Hippocampal formation (tissue), 2 donors: ENCODE data around the gene RHOB.
"Not testable (repeated sequence)": the region's sequence is repeated elsewhere in the genome, so short reads cannot be mapped to it uniquely, and the experiment has no call there.

Source experiments
- DNase-seq, 2 donors: peaks; one replicate each; lab custom pipeline; 2025; lab: John Stamatoyannopoulos, UW

RHOB gene

DNA sequence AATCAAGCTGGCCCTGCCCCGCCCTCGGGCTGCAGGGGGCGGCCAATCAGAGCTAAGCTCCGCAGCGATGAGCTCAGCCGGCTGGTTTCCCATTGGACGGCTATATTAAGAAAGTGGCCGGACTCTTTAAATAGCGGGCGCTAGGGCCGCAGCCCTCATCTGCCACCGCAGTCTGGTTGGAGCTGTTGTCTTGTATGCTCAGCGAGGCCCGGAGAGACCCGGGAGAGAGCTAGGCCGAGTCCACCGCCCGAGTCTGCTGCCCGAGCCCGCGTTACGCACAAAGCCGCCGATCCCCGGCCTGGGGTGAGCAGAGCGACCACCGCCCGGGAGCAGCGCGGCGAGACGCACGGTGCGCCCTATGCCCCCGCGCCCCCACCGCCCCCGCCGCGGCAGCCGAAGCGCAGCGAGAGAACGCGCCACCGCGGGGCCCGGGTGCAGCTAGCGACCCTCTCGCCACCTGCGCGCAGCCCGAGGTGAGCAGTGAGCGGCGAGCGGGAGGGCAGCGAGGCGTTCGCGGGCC, at the start of gene RHOB:
Gene RHOB, plus strand, starts transcription at position 158 of the 520 bp plus-strand sequence. CDS start 392 bp downstream, outside the sequence.
- DNase-seq, result peak; percentile 97 to 99

DNA sequence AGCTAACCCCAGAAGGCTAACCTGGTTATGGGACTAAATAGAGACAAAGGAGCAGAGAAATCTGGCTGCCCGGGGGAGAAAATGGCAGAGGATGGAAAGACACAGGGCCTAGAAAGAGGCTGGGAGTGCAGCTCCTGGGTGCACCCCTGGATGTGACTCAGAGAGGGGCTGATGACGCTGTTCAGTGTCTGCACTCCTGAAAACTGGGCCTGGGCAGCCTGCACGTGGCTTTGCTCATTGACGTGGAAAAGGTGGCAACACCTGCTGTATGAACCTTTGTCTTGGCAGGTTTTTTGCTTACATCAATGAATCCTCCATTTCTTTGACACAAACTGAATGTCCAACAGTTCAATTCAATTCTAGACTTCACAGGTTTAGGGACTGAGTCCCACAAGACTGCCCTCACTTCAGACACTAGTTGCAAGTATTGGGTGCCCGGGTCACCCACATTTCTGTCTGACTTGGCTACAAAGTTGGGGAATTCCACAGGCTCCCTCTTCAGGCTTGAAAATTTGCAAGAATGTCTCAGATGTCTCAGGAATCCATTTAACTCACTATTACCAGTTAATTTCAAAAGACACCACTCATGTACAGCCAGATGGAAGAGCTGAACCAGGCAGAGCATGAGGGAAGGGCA, 48.9 kb upstream of the RHOB start:
- DNase-seq, result no peak

DNA sequence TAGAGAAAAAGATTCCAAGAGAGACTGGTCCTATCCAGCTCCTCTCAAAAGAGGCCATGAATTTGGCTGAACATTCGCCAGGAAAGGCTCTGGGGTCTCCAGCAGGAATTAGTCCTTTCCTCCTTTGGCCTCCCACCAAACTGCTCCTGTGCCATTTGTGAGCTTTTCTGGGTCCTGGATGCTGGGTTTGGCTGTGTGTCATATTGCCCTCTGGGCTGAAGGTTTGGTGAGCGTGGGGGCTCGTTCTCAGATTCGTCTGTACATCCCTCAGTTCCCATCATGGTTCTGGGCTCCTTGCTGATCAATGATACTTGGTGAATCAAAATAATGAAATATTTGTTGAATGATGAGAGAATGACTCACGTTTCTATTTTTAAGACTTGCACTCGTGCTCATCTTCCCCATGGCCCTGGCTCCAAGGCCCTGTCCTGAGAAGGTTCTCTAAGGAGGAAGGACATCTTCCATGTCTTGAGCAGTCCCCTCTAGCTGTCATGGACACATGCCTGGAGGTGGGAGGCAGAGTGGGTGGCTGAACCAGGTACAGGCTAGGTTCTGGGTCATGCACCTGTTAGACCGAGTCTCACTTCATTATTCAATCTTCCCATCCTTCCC, 47.8 kb upstream of the RHOB start:
- DNase-seq, result no peak

DNA sequence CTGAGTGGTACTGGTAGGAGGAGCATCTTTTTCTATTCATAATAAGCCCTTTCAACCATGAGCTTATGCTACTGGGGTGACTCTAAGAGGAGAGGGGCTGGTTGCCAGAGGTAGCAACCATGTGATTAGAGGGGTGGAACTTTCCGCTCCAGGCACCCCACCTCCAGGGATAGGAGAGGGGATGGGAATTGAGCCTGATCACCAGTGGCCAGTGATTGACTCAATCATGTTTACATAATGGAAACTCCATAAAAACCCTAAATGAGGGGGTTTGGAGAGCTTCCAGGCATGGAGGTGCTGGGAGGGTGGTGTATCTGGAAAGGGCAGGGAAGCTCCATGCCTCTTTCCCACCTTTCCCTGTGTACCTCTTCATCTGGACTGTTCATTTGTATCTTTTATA, 46.6 kb upstream of the RHOB start:
- no peak for DNase-seq

DNA sequence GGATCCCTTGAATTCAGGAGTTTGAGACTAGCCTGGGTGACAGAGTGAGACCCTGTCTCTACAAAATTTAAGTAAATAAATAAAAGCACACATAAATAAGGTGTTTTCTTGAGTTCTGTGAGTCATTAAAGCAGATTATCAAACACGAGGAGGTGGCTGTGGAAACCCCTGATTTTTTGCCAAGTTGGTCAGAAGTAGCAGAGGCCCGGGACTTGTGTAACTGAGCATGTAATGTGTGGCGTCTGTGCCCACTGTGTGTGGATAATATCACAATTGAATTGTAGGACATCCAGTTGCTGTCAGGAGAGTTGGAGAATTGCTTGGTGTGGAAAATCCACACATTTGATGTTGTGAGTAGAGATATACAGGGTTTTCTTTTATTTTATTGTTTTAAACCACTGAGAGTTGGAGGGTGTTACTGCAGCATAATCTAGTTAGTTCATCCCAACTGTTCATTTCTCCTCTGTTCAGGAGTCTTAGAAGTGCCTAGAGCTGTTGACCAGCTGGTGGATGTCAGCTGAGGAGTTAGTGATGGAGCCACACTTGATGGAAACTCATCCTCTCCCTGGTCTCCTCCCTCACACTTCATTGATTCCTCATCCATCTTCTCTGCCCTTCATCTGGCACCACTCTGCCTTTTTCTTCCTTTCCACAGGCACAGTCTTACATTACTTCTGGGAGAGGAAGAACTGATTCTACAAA, 45.9 kb upstream of the RHOB start:
- no peak for DNase-seq

DNA sequence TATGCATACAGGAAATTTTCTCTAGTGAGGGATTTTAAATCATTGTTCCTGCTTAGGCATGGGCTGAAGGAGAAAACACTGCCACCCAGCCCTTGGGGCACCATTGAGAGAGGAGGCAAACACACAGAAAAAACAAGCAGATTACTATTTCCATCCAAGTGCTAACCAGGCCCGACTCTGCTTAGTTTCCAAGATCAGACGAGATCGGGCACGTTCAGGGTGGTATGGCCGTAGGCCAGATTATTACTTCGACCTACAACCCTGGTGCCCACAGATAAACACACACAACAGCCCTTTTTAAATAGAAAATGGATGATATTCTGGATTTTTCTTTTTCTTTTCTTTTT, 45.4 kb upstream of the RHOB start:
- DNase-seq, result no peak

DNA sequence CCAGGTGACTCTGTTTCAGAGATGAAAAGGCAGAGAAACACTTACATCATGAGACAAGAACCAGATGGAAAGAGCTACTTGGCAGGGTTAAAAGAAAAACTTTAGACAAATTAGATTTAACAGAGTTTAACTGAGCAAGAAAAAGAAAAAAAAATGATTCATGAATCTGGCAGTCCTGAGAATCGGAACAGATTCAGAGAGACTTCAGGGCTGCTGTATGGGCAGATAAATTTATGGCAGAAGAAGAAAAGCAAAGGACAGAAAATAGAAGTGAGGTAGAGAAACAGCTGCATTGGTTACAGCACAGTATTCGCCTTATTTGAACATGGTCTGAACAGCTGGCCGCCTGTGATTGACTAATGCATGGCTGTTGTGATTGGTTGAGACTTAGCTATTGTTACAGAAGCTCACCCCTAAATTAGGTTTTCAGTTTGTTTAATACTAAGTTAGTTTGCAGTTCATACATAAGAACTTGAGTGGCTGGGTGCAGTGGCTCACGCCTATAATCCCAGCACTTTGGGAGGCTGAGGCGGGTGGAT, 43.0 kb upstream of the RHOB start:
- no peak for DNase-seq

DNA sequence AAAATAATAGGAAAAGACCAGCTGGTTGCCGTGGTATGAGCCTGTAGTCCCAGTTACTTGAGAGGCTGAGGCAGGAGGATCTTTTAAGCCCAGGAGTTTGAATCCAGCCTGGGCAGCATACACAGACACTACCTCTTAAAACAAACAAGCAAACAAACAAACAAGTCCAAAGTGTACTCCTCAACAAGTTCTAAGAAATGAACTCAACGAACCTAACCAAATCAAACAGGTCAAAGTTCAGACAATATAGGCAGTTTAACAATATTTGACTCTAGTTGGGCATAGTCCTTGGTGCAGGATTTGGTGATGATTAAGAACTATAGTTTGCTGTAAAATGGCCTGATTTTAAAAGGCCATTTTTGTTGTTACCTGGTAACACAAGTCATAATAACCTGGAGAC, 41.9 kb upstream of the RHOB start:
- DNase-seq, result no peak

DNA sequence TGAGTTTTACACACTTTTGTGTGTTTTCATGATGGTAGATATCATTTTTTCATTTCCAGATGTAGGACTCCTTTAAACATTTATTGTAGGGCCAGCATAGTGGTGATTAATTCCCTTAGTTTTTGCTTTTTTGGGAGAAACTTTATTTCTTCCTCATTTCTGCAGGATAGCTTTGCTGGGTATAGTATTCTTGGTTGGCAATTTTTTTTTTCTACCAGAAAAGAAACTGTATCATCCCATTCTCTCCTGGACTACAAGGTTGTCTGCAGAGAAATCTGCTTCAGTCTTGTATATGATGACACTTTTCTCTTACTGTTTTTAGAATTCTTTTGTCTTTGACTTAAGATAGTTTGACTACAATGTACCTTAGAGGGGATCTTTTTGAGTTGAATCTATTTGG, 37.8 kb upstream of the RHOB start:
- no peak for DNase-seq

DNA sequence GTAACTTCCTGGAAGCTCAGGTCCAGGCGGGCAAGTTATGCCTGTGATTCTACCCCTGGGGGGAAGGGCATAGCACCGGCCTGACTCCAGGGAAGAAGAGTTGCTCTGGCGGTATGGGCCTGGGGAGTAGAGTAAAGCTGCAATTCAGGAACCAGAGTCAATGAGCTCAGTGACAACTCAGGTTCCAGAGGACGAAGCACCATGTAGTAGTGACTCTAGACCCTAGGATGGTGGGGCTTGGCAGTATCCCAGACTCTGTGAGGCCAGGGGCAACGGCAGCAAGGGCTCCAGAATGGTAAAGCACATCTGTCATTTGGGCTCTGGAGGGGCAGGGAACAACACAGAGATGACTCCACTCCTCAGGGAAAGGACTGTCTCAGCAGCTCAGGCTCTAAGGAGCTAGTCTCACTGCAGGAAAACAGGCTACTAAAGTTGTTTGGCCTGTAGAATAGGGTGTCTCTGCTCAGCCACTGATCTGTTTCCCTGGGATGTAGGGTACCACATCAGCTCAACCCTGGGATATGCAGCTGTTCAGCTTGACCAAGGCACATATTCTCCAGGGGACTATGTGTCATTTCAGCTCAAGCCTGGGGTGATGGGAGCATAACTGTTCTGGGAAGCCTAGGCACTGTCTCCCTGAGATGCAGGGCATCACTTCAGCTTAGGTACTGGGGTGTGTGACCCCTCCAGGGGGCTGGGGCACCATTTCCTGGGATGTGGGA, 36.2 kb upstream of the RHOB start:
- DNase-seq, result no peak

DNA sequence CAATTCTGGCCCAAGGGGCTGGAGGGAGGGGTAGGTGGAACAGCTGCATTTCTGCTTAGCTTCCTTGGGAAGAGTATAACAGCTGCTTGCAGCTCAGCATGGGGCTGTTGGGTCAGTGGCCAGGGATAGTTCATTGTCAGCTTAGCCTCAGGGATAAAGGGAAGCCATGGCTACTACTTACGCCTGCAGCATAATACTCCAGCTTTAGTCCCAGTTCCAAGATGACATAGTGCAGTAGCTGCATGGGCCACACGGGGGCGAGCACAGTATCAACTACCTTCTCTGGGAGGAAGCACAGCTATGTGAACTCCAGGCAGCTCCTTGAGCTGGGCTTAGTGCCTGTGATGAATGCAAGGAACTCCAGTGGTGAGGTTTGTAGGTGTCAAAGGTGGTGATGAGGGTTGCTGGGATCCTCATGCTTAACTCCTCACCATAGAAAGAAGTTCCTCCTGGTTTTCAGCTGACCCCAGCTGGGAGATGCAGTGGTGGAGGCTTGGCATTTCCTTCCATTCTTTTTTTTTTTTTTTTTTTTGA, 35.4 kb upstream of the RHOB start:
- DNase-seq, result peak in 1 of 2 donors; percentile 33

DNA sequence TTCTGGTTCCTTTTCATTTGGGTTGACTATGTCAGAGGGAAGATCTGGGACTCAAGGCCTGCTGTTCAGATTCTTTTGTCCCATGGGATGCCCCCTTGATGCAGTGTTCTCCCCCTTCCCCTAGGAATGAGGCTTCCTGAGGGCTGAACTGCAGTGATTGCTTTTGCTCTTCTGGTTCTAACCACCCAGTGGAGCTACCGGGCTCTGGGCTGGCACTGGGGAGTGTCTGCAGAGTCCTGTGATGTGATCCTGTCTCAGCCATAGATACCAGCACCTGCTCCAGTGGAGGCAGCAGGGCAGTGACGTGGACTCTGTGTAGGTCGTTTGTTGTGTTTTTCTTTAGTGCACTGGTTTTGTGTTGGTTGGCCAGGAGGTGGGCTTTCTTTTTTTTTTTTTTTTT, 32.1 kb upstream of the RHOB start:
- no peak for DNase-seq

DNA sequence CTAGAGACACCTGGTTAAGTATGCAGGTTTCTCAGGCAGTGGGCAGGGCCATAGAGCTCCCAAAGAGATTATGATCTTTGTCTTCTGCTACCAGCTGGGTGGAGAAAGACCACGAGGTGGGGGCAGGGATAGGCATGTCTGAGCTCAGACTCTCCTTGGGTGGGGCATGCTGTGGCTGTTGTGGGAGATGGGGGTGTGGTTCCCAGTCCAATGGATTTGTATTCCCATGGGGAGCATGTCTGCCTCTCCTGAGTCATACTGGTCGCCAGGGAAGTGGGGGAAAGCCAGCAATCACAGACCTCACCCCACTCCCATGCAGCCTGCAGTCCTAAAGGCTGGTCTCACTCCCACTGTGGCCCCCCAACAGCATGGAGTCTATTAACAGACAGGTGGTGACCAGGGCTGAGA, 31.4 kb upstream of the RHOB start:
- DNase-seq, result no peak

DNA sequence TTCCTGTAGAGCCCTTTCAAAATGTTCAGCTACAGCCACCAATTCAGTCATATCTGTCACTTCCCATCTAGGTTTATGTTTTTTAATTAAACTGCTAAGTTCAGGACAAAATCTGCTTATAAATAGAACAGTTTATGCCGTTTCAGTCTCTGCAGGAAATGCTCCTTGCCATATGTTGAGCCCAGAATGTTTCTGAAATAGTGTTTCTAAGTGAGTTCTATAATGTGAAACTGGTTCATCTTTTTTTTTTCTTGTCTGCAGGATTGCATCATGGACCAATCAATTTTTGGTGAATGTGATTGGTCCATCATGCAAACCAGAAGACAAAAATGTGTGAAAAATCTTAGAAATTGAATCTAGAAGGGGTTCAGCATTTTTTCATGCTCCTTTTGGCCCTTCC, 30.2 kb upstream of the RHOB start:
- DNase-seq, result no peak

DNA sequence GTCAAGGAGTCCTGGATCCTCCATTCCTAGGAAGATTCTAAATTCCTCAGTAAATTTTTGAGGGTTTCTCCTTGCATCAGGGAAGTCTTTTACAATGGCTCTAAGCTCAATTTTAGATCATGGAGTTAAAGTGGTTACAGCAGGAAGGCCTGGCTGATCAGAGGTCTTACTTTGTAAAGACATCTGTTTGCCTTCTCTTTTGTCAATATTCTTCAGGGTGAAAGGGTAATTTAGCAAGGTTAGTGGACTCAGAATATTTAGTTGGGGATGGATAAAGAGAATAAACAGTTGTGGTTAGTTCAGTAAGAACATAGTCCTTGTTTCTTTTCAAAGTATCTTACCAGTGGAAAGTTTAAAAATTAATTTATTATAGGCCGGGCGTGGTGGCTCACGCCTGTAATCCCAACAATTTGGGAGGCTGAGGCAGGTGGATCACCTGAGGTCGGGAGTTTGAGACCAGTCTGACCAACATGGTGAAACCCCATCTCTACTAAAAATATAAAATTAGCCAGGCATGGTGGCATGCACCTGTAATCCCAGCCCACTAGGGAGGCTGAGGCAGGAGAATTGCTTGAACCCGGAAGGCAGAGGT, 29.5 kb upstream of the RHOB start:
- not testable (repeated sequence) for DNase-seq

DNA sequence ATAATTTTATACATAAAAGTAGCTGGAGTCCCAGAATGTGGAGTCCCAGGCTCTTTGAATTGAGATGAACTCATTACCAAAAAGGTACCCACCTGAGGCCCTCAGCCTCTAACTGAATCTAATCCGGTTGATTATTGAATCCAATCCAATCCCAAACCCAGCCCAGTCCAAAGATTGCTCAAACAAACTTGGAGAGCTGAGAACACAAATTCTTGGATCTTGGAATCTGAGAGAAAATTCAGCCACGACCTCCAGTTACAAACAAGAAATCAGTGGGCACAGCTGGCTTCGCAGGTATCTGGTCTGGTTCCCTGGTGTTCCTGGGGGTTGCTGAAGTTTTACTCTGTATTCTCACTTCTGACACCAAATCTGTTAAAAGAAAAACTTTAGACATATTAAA, 28.4 kb upstream of the RHOB start:
- no peak for DNase-seq

DNA sequence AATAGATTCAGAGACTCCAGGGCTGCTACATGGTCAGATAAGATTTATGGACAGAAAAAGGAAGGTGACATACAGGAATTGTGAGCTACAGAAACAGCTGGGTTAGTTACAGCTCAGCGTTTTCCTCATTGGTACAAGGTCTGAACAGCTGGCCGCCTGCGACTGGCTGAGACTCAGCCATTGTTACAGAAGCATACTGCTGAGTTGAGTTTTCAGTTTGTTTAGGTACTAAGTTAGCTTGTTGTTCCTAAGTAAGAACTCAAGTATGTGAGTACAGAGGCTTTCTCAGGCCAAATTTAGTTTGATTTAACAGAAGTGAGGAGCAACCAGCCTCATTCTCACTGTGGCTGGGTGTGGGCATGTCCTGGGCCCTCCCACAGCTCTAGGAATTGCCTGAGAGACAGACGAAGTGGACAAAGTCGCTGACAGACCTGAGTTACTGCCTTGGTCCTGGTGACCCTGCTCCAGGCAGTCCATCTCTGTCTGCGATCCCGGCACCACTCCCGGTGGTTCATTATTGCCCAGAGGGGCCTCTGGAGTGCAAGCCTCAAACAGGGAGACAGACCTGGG, 27.8 kb upstream of the RHOB start:
- DNase-seq, result no peak

DNA sequence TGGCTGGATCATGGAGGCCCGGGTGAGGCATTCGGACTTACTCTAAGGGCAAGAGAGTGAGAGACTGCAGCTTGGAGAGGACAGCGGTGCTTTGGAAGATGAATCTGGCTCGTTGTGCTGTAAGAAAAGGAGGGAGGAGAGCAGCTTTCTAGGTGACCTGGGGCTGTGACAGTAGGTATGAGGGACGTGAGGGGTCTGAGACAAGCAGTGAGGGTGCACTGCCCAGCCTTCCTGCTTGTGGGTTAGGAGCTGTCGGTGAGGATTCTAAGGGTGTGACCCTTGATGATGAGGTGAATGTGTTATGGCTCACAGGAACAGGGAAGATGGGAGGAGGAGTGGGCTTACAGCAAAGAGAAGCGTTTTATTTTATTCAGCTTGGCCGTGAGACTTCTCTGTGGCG, 27.1 kb upstream of the RHOB start:
- DNase-seq, result no peak

DNA sequence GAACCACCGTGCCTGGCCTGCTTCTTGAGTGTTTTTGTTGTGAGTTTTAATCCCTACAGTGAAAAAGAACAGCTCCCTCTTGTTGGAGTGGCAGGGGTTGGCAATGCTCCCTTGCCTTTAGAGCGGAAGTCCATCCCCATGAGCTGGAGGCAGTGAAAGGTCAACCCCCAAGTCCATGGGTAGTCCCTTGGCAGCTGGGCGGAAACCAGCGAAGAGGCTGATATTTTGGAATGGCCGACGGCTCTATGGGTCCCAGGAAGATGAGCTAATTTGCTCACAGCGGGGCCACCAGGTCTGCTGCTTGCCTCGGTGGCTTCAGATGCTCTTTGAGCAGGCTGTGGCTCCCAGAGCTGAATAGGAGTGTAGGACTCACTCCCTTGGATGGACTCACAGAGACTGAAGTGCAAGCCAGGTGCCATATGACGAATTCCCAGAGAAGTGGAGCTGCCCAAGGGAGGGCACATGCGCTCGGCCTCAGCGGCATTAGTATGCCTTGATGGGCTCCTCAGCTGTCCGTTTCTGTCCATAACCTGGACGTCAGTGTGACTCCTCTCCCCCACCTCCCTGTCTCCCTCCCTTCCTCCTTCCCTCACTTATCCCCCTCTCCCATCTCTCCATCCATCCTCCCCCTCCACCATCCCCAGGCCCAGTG, 25.4 kb upstream of the RHOB start:
- no peak for DNase-seq

DNA sequence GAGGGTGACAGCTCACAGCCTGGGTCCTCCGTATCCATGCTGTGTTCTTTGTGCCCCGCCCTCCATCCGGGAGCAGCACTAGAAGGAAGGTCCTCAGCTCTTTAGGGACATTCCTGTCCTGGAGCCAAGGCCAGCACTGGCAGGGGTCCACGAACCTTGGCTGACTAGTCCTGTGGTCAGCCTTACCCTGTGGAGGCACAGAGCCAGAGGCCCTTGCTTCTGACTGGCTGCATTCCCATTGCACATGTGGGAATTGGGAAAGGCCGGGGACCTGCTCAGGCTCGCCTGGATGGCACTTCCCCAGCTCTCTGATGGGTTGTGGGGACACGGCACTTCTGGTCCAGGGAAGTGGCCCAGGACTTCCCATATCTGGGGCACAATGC, 24.9 kb upstream of the RHOB start:
- peak in 1 of 2 donors; percentile 41 for DNase-seq
